ENCODE data around the gene FAM177B. TPM values are rescaled to one million over a fixed set of nuclear protein-coding genes. Genes with fewer than 3 reads are reported as not detected.

FAM177B gene
- 0.25 TPM for polyA plus RNA-seq (ENCODE audit: insufficient read length)

- no peak for DNase-seq (ENCODE audit: low read depth)
These were observed at the start of gene FAM177B for GRCh38 chr1:222736972-222737371. FAM177B (plus strand) TSS chr1:222737202; CDS start chr1:222746546, 9,344 bp downstream.

- DNase-seq (ENCODE audit: low read depth) = no peak
These were observed 46.0 kb upstream of the FAM177B start for GRCh38 chr1:222691016-222691415.

- DNase-seq (ENCODE audit: low read depth) = no peak
These were observed 42.1 kb upstream of the FAM177B start for GRCh38 chr1:222694927-222695326.

GRCh38 chr1:222696741-222697140 is 40.3 kb upstream of the FAM177B start:
- no peak for DNase-seq (ENCODE audit: low read depth)

GRCh38 chr1:222697203-222697602 is 39.8 kb upstream of the FAM177B start:
- no peak for DNase-seq (ENCODE audit: low read depth)

GRCh38 chr1:222697826-222698225 is 39.2 kb upstream of the FAM177B start:
- no peak for DNase-seq (ENCODE audit: low read depth)

- no peak for DNase-seq (ENCODE audit: low read depth)
These were observed 34.8 kb upstream of the FAM177B start for GRCh38 chr1:222702210-222702609.

- no peak for DNase-seq (ENCODE audit: low read depth)
These were observed 32.7 kb upstream of the FAM177B start for GRCh38 chr1:222704260-222704659.

GRCh38 chr1:222706815-222707214 is 30.2 kb upstream of the FAM177B start:
- DNase-seq (ENCODE audit: low read depth) = no peak

- no peak for DNase-seq (ENCODE audit: low read depth)
These were observed 27.3 kb upstream of the FAM177B start for GRCh38 chr1:222709700-222710153.

- DNase-seq (ENCODE audit: low read depth) = no peak
These were observed 25.4 kb upstream of the FAM177B start for GRCh38 chr1:222711319-222712252.

GRCh38 chr1:222712253-222713090 is 24.5 kb upstream of the FAM177B start, which contains the start of the genes AIDA and BROX:
AIDA (minus strand) TSS chr1:222712491; CDS start chr1:222712317, 174 bp downstream.
BROX (plus strand) TSS chr1:222712564; CDS start chr1:222715700, 3,136 bp downstream.
- DNase-seq (ENCODE audit: low read depth) = peak; percentile 69

- DNase-seq (ENCODE audit: low read depth) = peak; percentile 93
These were observed 23.7 kb upstream of the FAM177B start for GRCh38 chr1:222713091-222713961.

- no peak for DNase-seq (ENCODE audit: low read depth)
These were observed 20.6 kb upstream of the FAM177B start for GRCh38 chr1:222716393-222716792.

- DNase-seq (ENCODE audit: low read depth) = no peak
These were observed 8.3 kb upstream of the FAM177B start for GRCh38 chr1:222728746-222729145.

GRCh38 chr1:222730866-222731265 is 6.1 kb upstream of the FAM177B start:
- DNase-seq (ENCODE audit: low read depth) = no peak

GRCh38 chr1:222732216-222733159 is 4.5 kb upstream of the FAM177B start:
- no peak for DNase-seq (ENCODE audit: low read depth)

GRCh38 chr1:222734740-222735139 is 2.3 kb upstream of the FAM177B start:
- no peak for DNase-seq (ENCODE audit: low read depth)

- DNase-seq (ENCODE audit: low read depth) = no peak
These were observed 532 bp upstream of the FAM177B start for GRCh38 chr1:222736470-222736869.

GRCh38 chr1:222739465-222739864 is 2.5 kb downstream of the FAM177B start:
- DNase-seq (ENCODE audit: low read depth) = no peak

Data from forelimb muscle (tissue), 1 donor.